Activated CD4-positive, alpha-beta memory T cell treated with anti-CD3 and anti-CD28 coated beads for 36 hours (primary cell): ENCODE results near the gene CCR6. TPM values are rescaled to one million over a fixed set of nuclear protein-coding genes. Genes with fewer than 3 reads are reported as not detected.
"Not testable (repeated sequence)": the region's sequence is repeated elsewhere in the genome, so short reads cannot be mapped to it uniquely, and the experiment has no call there.

Experiments used
- CTCF ChIA-PET: fragments of 350-600 bp; sonication (Branson Sonifier 250); formaldehyde crosslinking; loops from one replicate; lab custom pipeline; 2021; ENCODE audit warnings: antibody characterized with exemption, inconsistent platforms; lab: Charles Lee
- POLR2A ChIA-PET: fragments of 350-600 bp; sonication (Branson Sonifier 250); formaldehyde crosslinking; loops from one replicate; lab custom pipeline; 2021; ENCODE audit warnings: antibody characterized with exemption; lab: Charles Lee
- DNase-seq: peaks from one replicate; pipeline ENCODE4 v3.0.0-alpha.2; 2020
- H3K27ac Mint-ChIP-seq: one replicate; pipeline ENCODE4 v1.8.0; 2021; ENCODE audit warnings: mixed read lengths
- H3K27me3 Mint-ChIP-seq: one replicate; pipeline ENCODE4 v1.8.0; 2021; ENCODE audit warnings: mixed read lengths
- H3K36me3 Mint-ChIP-seq: one replicate; pipeline ENCODE4 v1.8.0; 2021; ENCODE audit warnings: mixed read lengths
- H3K4me1 Mint-ChIP-seq: one replicate; pipeline ENCODE4 v1.8.0; 2021; ENCODE audit warnings: low read depth, mixed read lengths
- H3K4me3 Mint-ChIP-seq: one replicate; pipeline ENCODE4 v1.8.0; 2021; ENCODE audit warnings: mild to moderate bottlenecking, mixed read lengths
- H3K9me3 Mint-ChIP-seq: one replicate; pipeline ENCODE4 v1.8.0; 2021; ENCODE audit warnings: mixed read lengths
- intact Hi-C: fragments of 100-400 bp; cut with micrococcal nuclease; formaldehyde crosslinking; loops from one replicate; pipeline ENCODE4 v1.15.1; 2023
- total RNA-seq, 2 experiments: library from RNA; stranded (reverse); gene quantifications; one replicate each; pipeline ENCODE4 v1.2.3, GENCODE V29; 2021

The CCR6 gene
- total RNA-seq, 2 experiments from 2014 or later, result 5.1 to 7.4 TPM

GRCh38 chr6:167162591-167162990 is 39.7 kb downstream of the CCR6 start:
- Mint-ChIP-seq H3K27ac (no peak overlapping the region), H3K4me3 (no peak overlapping the region), H3K9me3 (no peaks in the 10 kb centered on the region), H3K4me1 (no peaks in the 10 kb centered on the region), H3K36me3 (no peaks in the 10 kb centered on the region), H3K27me3 (no peaks in the 10 kb centered on the region)
- intact Hi-C loops, result no loop called here
- DNase-seq, result no peak
- CTCF ChIA-PET, result interaction anchor here (0.6 kb wide), 1 partner anchor 386 kb away, joined by 3 read pairs; no protein-coding TSS in a partner anchor
- POLR2A ChIA-PET, result no interaction called here

- ChIA-PET POLR2A (no interaction called here), CTCF (interaction anchor here (0.5 to 0.6 kb wide), 2 partner anchors 166 to 187 kb away, joined by 3 read pairs; no protein-coding TSS in a partner anchor)
- no peak for DNase-seq
- Mint-ChIP-seq H3K4me3 (no peak overlapping the region), H3K9me3 (no peaks in the 10 kb centered on the region), H3K36me3 (no peaks in the 10 kb centered on the region), H3K27me3 (no peaks in the 10 kb centered on the region), H3K27ac (no peak overlapping the region), H3K4me1 (no peaks in the 10 kb centered on the region)
- intact Hi-C loops, result no loop called here
Measured at GRCh38 chr6:167163476-167164011, 40.6 kb downstream of the CCR6 start.

GRCh38 chr6:167164261-167164660 is 41.4 kb downstream of the CCR6 start:
- CTCF ChIA-PET, result interaction anchor here (0.5 kb wide), 1 partner anchor 187 kb away, joined by 3 read pairs; no protein-coding TSS in a partner anchor

GRCh38 chr6:167165858-167166471 is 43.1 kb downstream of the CCR6 start:
- H3K36me3 Mint-ChIP-seq, result no peaks in the 10 kb centered on the region
- ChIA-PET CTCF (interaction anchor here (0.6 kb wide), 1 partner anchor 52 kb away, joined by 3 read pairs; no protein-coding TSS in a partner anchor), POLR2A (no interaction called here)
- H3K27ac Mint-ChIP-seq, result no peak overlapping the region
- intact Hi-C loops, result no loop called here
- H3K4me3 Mint-ChIP-seq, result no peak overlapping the region
- no peaks in the 10 kb centered on the region for H3K9me3 Mint-ChIP-seq
- no peaks in the 10 kb centered on the region for H3K27me3 Mint-ChIP-seq
- DNase-seq, result no peak
- H3K4me1 Mint-ChIP-seq, result no peaks in the 10 kb centered on the region

More at GRCh38 chr6:167164261-167164660, 41.4 kb downstream of the CCR6 start:
- no peak for DNase-seq
- Mint-ChIP-seq H3K4me1 (no peaks in the 10 kb centered on the region), H3K27ac (no peak overlapping the region), H3K9me3 (no peaks in the 10 kb centered on the region), H3K27me3 (no peaks in the 10 kb centered on the region), H3K36me3 (no peaks in the 10 kb centered on the region), H3K4me3 (no peak overlapping the region)
- POLR2A ChIA-PET, result no interaction called here
- intact Hi-C loops, result no loop called here

GRCh38 chr6:167167699-167168098 is 44.8 kb downstream of the CCR6 start:
- H3K27ac Mint-ChIP-seq, H3K4me1 Mint-ChIP-seq, POLR2A ChIA-PET: not testable (repeated sequence)

GRCh38 chr6:167168296-167168695 is 45.4 kb downstream of the CCR6 start:
- POLR2A ChIA-PET, CTCF ChIA-PET, DNase-seq, H3K36me3 Mint-ChIP-seq, intact Hi-C loops, H3K9me3 Mint-ChIP-seq, H3K4me1 Mint-ChIP-seq, H3K4me3 Mint-ChIP-seq, H3K27ac Mint-ChIP-seq, H3K27me3 Mint-ChIP-seq: not testable (repeated sequence)

More at GRCh38 chr6:167167699-167168098, 44.8 kb downstream of the CCR6 start:
- H3K9me3 Mint-ChIP-seq, H3K36me3 Mint-ChIP-seq, DNase-seq, CTCF ChIA-PET, H3K4me3 Mint-ChIP-seq, H3K27me3 Mint-ChIP-seq, intact Hi-C loops: not testable (repeated sequence)

GRCh38 chr6:167169867-167170266 is 47.0 kb downstream of the CCR6 start:
- intact Hi-C loops, H3K4me1 Mint-ChIP-seq, CTCF ChIA-PET, DNase-seq, H3K27ac Mint-ChIP-seq, H3K9me3 Mint-ChIP-seq, POLR2A ChIA-PET, H3K4me3 Mint-ChIP-seq, H3K27me3 Mint-ChIP-seq, H3K36me3 Mint-ChIP-seq: not testable (repeated sequence)

GRCh38 chr6:167171300-167171699 is 48.4 kb downstream of the CCR6 start:
- H3K27ac Mint-ChIP-seq, H3K27me3 Mint-ChIP-seq, H3K4me3 Mint-ChIP-seq, intact Hi-C loops, H3K9me3 Mint-ChIP-seq, H3K36me3 Mint-ChIP-seq, POLR2A ChIA-PET, H3K4me1 Mint-ChIP-seq, CTCF ChIA-PET, DNase-seq: not testable (repeated sequence)

GRCh38 chr6:167172011-167172410 is 49.1 kb downstream of the CCR6 start:
- intact Hi-C loops, CTCF ChIA-PET, POLR2A ChIA-PET: not testable (repeated sequence)

GRCh38 chr6:167177271-167177670 is 54.4 kb downstream of the CCR6 start:
- DNase-seq, H3K36me3 Mint-ChIP-seq, CTCF ChIA-PET, H3K4me3 Mint-ChIP-seq, intact Hi-C loops, H3K27ac Mint-ChIP-seq, H3K4me1 Mint-ChIP-seq, H3K27me3 Mint-ChIP-seq, H3K9me3 Mint-ChIP-seq, POLR2A ChIA-PET: not testable (repeated sequence)

More at GRCh38 chr6:167172011-167172410, 49.1 kb downstream of the CCR6 start:
- DNase-seq, H3K4me3 Mint-ChIP-seq, H3K4me1 Mint-ChIP-seq, H3K27me3 Mint-ChIP-seq, H3K27ac Mint-ChIP-seq, H3K36me3 Mint-ChIP-seq, H3K9me3 Mint-ChIP-seq: not testable (repeated sequence)

- POLR2A ChIA-PET, H3K9me3 Mint-ChIP-seq, H3K27ac Mint-ChIP-seq, H3K4me1 Mint-ChIP-seq, H3K36me3 Mint-ChIP-seq, intact Hi-C loops, H3K4me3 Mint-ChIP-seq, DNase-seq, H3K27me3 Mint-ChIP-seq, CTCF ChIA-PET: not testable (repeated sequence)
Measured at GRCh38 chr6:167178896-167179655, 56.2 kb downstream of the CCR6 start.

GRCh38 chr6:167180086-167180485 is 57.2 kb downstream of the CCR6 start:
- H3K4me3 Mint-ChIP-seq, H3K36me3 Mint-ChIP-seq, H3K4me1 Mint-ChIP-seq, H3K9me3 Mint-ChIP-seq, H3K27me3 Mint-ChIP-seq, CTCF ChIA-PET, intact Hi-C loops, H3K27ac Mint-ChIP-seq, POLR2A ChIA-PET, DNase-seq: not testable (repeated sequence)
